HL-60/S4 treated with retinoic acid at 250 ng/mL for 4 days and 3 days (cell line): ENCODE results near the gene BRD9.

ENCODE experiments used
- in situ Hi-C: fragments of 300-500 bp; cut with MboI; formaldehyde crosslinking; loops from 2 replicates; pipeline ENCODE4 v1.7.0; 2022; ENCODE audit warnings: low sequenced_read_pairs

BRD9 gene

GRCh38 chr5:905139-905642 is 12.6 kb upstream of the BRD9 start:
- in situ Hi-C loops, result no loop called here

GRCh38 chr5:903756-904096 is 11.1 kb upstream of the BRD9 start:
- in situ Hi-C loops, result no loop called here

- in situ Hi-C loops, result no loop called here
Measured at GRCh38 chr5:902129-902916, 9.7 kb upstream of the BRD9 start.

- in situ Hi-C loops, result no loop called here
Measured at GRCh38 chr5:900781-901180, 8.2 kb upstream of the BRD9 start.

GRCh38 chr5:893711-894110 is 1.1 kb upstream of the BRD9 start:
- in situ Hi-C loops, result no loop called here

- in situ Hi-C loops, result no loop called here
Measured at GRCh38 chr5:893137-893506, 521 bp upstream of the BRD9 start.

GRCh38 chr5:891837-892393 is 686 bp downstream of the BRD9 start:
- in situ Hi-C loops, result no loop called here

- in situ Hi-C loops, result no loop called here
Measured at GRCh38 chr5:891117-891836, 1.3 kb downstream of the BRD9 start.

- in situ Hi-C loops, result no loop called here
Measured at GRCh38 chr5:889075-889710, 3.4 kb downstream of the BRD9 start.

GRCh38 chr5:888638-889035 is 4.0 kb downstream of the BRD9 start:
- in situ Hi-C loops, result no loop called here

- in situ Hi-C loops, result no loop called here
Measured at GRCh38 chr5:887947-888637, 4.5 kb downstream of the BRD9 start.

- in situ Hi-C loops, result no loop called here
Measured at GRCh38 chr5:886716-887325, 5.8 kb downstream of the BRD9 start.

- in situ Hi-C loops, result no loop called here
Measured at GRCh38 chr5:886036-886435, 6.6 kb downstream of the BRD9 start.

- in situ Hi-C loops, result no loop called here
Measured at GRCh38 chr5:885529-885928, 7.1 kb downstream of the BRD9 start.

GRCh38 chr5:885127-885442 is 7.5 kb downstream of the BRD9 start:
- in situ Hi-C loops, result no loop called here

- in situ Hi-C loops, result no loop called here
Measured at GRCh38 chr5:884345-885126, 8.1 kb downstream of the BRD9 start.

GRCh38 chr5:883475-884181 is 9.0 kb downstream of the BRD9 start:
- in situ Hi-C loops, result no loop called here

- in situ Hi-C loops, result no loop called here
Measured at GRCh38 chr5:882253-883183, 10.1 kb downstream of the BRD9 start.
